HepG2 (cell line): ENCODE results near the gene SNX3. TPM values are rescaled to one million over a fixed set of nuclear protein-coding genes. Genes with fewer than 3 reads are reported as not detected.

Experiments used
- ATAC-seq: fragments of 200-7000 bp; cut with Tn5 transposase; 3 replicates; pipeline ENCODE4 v1.9.1; 2020; ENCODE audit warnings: mild to moderate bottlenecking, moderate library complexity
- BruUV-seq: library from RNA; stranded (reverse); fragments of 400-500 nt; replicated peaks from 2 replicates; lab custom pipeline; 2021; lab: Mats Ljungman, UMichigan
- CTCF ChIA-PET: fragments of 300-600 bp; formaldehyde crosslinking; extraction: SDS; loops from one replicate; lab custom pipeline; 2021; ENCODE audit warnings: low total read pairs, inconsistent platforms, low intra/inter-chr PET ratio; lab: Yijun Ruan, JAX
- POLR2A ChIA-PET: fragments of 350-600 bp; sonication (Branson Sonifier 250); formaldehyde crosslinking; loops from one replicate; lab custom pipeline; 2020; ENCODE audit warnings: antibody characterized with exemption, inconsistent platforms; lab: Yijun Ruan, JAX
- DNase-seq: peaks from one replicate; pipeline ENCODE4 v3.0.0-alpha.2; 2015; ENCODE audit warnings: low spot score
- FAIRE-seq: peaks from 3 replicates; lab custom pipeline; 2011; peaks lifted over from hg19 to GRCh38; lab: Jason Lieb, UNC
- H2AFZ ChIP-seq: one replicate; pipeline ENCODE4 v1.6.1; 2011; ENCODE audit warnings: low read length, inconsistent platforms
- H3K27ac ChIP-seq: fragments of 300-600 bp; 3 replicates; pipeline ENCODE4 v1.8.0; 2011; ENCODE audit warnings: mixed run types, mild to moderate bottlenecking, mixed read lengths, low read length, inconsistent platforms; ENCODE audit not compliant: insufficient read depth; ENCODE audit errors: extremely low read length
- H3K27me3 ChIP-seq, 2 experiments: fragments of 200-600 bp in 1 of 2; 2 replicates in 1 of 2; 3 replicates in 1 of 2; pipeline versions ENCODE4 v1.6.0 to v1.8.0; 2011; ENCODE audit warnings: low read length in 2 of 2, mild to moderate bottlenecking in 2 of 2, moderate library complexity in 2 of 2, inconsistent platforms in 1 of 2; ENCODE audit not compliant: insufficient read depth in 2 of 2, control insufficient read depth in 1 of 2
- H3K36me3 ChIP-seq, 2 experiments: fragments of 200-600 bp in 1 of 2; replicated peaks in 1 of 2; 2 replicates in 1 of 2; 3 replicates in 1 of 2; pipeline versions ENCODE4 v1.5.1 to v1.8.0; 2011; ENCODE audit warnings: low read length in 2 of 2, inconsistent platforms in 1 of 2; ENCODE audit not compliant: insufficient read depth in 2 of 2, control insufficient read depth in 1 of 2
- H3K4me1 ChIP-seq: 2 replicates; pipeline ENCODE4 v1.5.1; 2012; ENCODE audit warnings: low read length, inconsistent platforms; ENCODE audit not compliant: insufficient read depth
- H3K4me2 ChIP-seq: 2 replicates; pipeline ENCODE4 v1.6.0; 2011; ENCODE audit warnings: low read depth, low read length, inconsistent platforms
- H3K4me3 ChIP-seq, 3 experiments: fragments of 200-600 bp in 1 of 3; sonication (generic), shearing (Covaris generic) in 1 of 3; replicated peaks in 1 of 3; 2 replicates each; pipeline ENCODE4 v1.5.1; 2011 to 2016; ENCODE audit warnings: low read length in 3 of 3, inconsistent platforms in 2 of 3, low read depth in 2 of 3, mild to moderate bottlenecking in 2 of 3, control low read depth in 1 of 3, mixed read lengths in 1 of 3; ENCODE audit not compliant: insufficient read depth in 1 of 3
- H3K79me2 ChIP-seq: one replicate; pipeline ENCODE4 v1.6.1; 2011; ENCODE audit warnings: low read length, inconsistent platforms; ENCODE audit not compliant: insufficient read depth
- H3K9ac ChIP-seq: 2 replicates; pipeline ENCODE4 v1.6.0; 2011; ENCODE audit warnings: mild to moderate bottlenecking, low read depth, low read length, inconsistent platforms; ENCODE audit not compliant: insufficient read depth
- H3K9me3 ChIP-seq: 2 replicates; pipeline ENCODE4 v1.5.1; 2012; ENCODE audit warnings: mild to moderate bottlenecking, low read length
- H4K20me1 ChIP-seq: 2 replicates; pipeline ENCODE4 v1.6.0; 2011; ENCODE audit warnings: inconsistent platforms, mild to moderate bottlenecking, low read length, moderate library complexity; ENCODE audit not compliant: insufficient read depth
- AGO2 ChIP-seq: fragments of 200-400 bp; formaldehyde crosslinking; optimal IDR thresholded peaks from 2 replicates; pipeline ENCODE3; 2017; ENCODE audit warnings: mild to moderate bottlenecking, low read depth, low read length, moderate library complexity
- ATF3 ChIP-seq: sonication (generic); formaldehyde crosslinking; IDR thresholded peaks from 2 replicates; pipeline ENCODE4 v1.4.0; 2020; ENCODE audit warnings: missing genetic modification reagents
- E2F1 ChIP-seq: sonication (generic); formaldehyde crosslinking; IDR thresholded peaks from 2 replicates; pipeline ENCODE4 v1.5.0; 2020; ENCODE audit warnings: missing genetic modification reagents
- NR3C1 ChIP-seq: sonication (generic); formaldehyde crosslinking; IDR thresholded peaks from 2 replicates; pipeline ENCODE4 v1.4.0; 2020; ENCODE audit warnings: missing genetic modification reagents
- ZBTB20 ChIP-seq: sonication (generic); formaldehyde crosslinking; IDR thresholded peaks from 2 replicates; pipeline ENCODE4 v1.8.1; 2023; ENCODE audit warnings: missing genetic modification reagents, low read depth, mild to moderate bottlenecking, borderline replicate concordance
- ZBTB33 ChIP-seq: sonication (generic); formaldehyde crosslinking; IDR thresholded peaks from 2 replicates; pipeline ENCODE4 v1.4.0; 2020; ENCODE audit warnings: missing genetic modification reagents
- ZNF24 ChIP-seq: fragments of 450-650 bp; IDR thresholded peaks from 2 replicates; pipeline ENCODE4 v1.6.1; 2017; ENCODE audit warnings: antibody characterized with exemption, mild to moderate bottlenecking
- ZNF546 ChIP-seq: sonication (generic); formaldehyde crosslinking; conservative IDR thresholded peaks from 2 replicates; pipeline ENCODE4 v1.8.1; 2023; ENCODE audit warnings: mild to moderate bottlenecking, missing genetic modification reagents
- ZNF772 ChIP-seq: sonication (generic); formaldehyde crosslinking; IDR thresholded peaks from 2 replicates; pipeline ENCODE4 v1.5.0; 2020; ENCODE audit warnings: mild to moderate bottlenecking, missing genetic modification reagents
- ZNF83 ChIP-seq: sonication (generic); formaldehyde crosslinking; IDR thresholded peaks from 2 replicates; pipeline ENCODE4 v1.4.0; 2020; ENCODE audit warnings: missing genetic modification reagents, mild to moderate bottlenecking, borderline replicate concordance
- WGBS: methylation state at CpG from one replicate; pipeline ENCODE4 v1.1.6; 2017; ENCODE audit warnings: low lambda C conversion rate; 5-methylcytosine and 5-hydroxymethylcytosine counted together
- in situ Hi-C: cut with HindIII; loops from 2 replicates; pipeline ENCODE4 v1.10.0; 2017; ENCODE audit warnings: low pct_unique_long_range_greater_than_20kb; ENCODE audit not compliant: extremely low pct_ligation_motif_present
- intact Hi-C: fragments of 100-400 bp; cut with micrococcal nuclease; formaldehyde crosslinking; loops from one replicate; pipeline ENCODE4 v1.10.0; 2022; ENCODE audit not compliant: unreplicated experiment
- polyA plus RNA-seq, 8 experiments: library from polyadenylated mRNA; depleted of rRNA in 3 of 8; stranded (reverse) in 7 of 8; unstranded in 1 of 8; fragments of >200 nt; fragmentation: Illumina TruSeq in 4 of 8; extraction: Trizol in 4 of 8; gene quantifications; 2 replicates each; pipeline versions ENCODE4 v1.2.1 to v1.2.3, GENCODE V29; 2011 to 2016; ENCODE audit warnings: low read depth in 4 of 8, missing spikeins in 1 of 8, mixed read lengths in 1 of 8; ENCODE audit not compliant: insufficient read depth in 1 of 8
- total RNA-seq, 5 experiments: library from RNA; depleted of rRNA; stranded (reverse); fragments of >200 nt; fragmentation: Illumina TruSeq; extraction: Trizol; gene quantifications; 2 replicates each; pipeline ENCODE4 v1.2.3, GENCODE V29; 2016; ENCODE audit warnings: low read depth in 1 of 5

Gene SNX3
- total and polyA plus RNA-seq, 2 of the 13 experiments (the other 11 are each of a cell fraction or from before 2014, with no cell fraction given), result 84.9 to 226 TPM

- CTCF ChIA-PET, result no interaction called here
- no peak for FAIRE-seq
- Histone ChIP-seq H3K36me3 (no peaks in the 10 kb centered on the region), H3K4me2 (no peak overlapping the region), H3K4me1 (peaks cover 8% of the 10 kb centered on the region; the same call in 1 of the 2 replicates), H3K27me3 (peaks cover 10 to 74% of the 10 kb centered on the region in 2 experiments), H3K79me2 (no peaks in the 10 kb centered on the region), H3K9ac (no peak overlapping the region), H3K9me3 (no peaks in the 10 kb centered on the region), H3K27ac (no peak overlapping the region), H3K4me3 (no peak overlapping the region)
- ATAC-seq, result no peak
- no peak for DNase-seq
- POLR2A ChIA-PET, result no interaction called here
- WGBS, result 52% methylated on average over 11 of the region's 17 CpGs
- BruUV-seq, result no TSS peak
- TF ChIP-seq ZNF24 (no peak), ZNF546 (CRISPR knock-in tag) (no peak)
- TF ChIP-seq, all 625 proteins: peak for 0
- in situ Hi-C loops, result no loop called here
- intact Hi-C loops, result no loop called here
- no peak overlapping the region for H2AFZ ChIP-seq
- H4K20me1 ChIP-seq, result no peaks in the 10 kb centered on the region
Observed at GRCh38 chr6:108164543-108164814, 96.4 kb downstream of the SNX3 start.

GRCh38 chr6:108163644-108164542, 96.9 kb downstream of the SNX3 start:
- in situ Hi-C loops (no loop called here), intact Hi-C loops (no loop called here)
- Histone ChIP-seq H3K4me1 (peaks cover 2% of the 10 kb centered on the region; the same call in 1 of the 2 replicates), H3K4me2 (no peak overlapping the region), H3K9ac (no peak overlapping the region), H3K27me3 (peaks cover 10 to 75% of the 10 kb centered on the region in 2 experiments), H3K36me3 (no peaks in the 10 kb centered on the region), H4K20me1 (no peaks in the 10 kb centered on the region; the same call in 1 of the 2 replicates), H3K79me2 (no peaks in the 10 kb centered on the region), H3K4me3 (no peak overlapping the region), H3K27ac (no peak overlapping the region), H2AFZ (no peak overlapping the region), H3K9me3 (no peaks in the 10 kb centered on the region)
- ChIA-PET POLR2A (no interaction called here), CTCF (no interaction called here)
- TF ChIP-seq ZNF772 (CRISPR knock-in tag), result no peak
- TF ChIP-seq AGO2, result no peak
- no peak for TF ChIP-seq ZBTB20 (CRISPR knock-in tag)
- TF ChIP-seq E2F1 (CRISPR knock-in tag), result no peak
- TF ChIP-seq ATF3 (CRISPR knock-in tag), result no peak
- no peak for TF ChIP-seq ZBTB33 (CRISPR knock-in tag)
- TF ChIP-seq NR3C1 (CRISPR knock-in tag), result no peak
- no peak for TF ChIP-seq ZNF83
- no peak for FAIRE-seq
- ATAC-seq, result no peak
- BruUV-seq, result no TSS peak
- no peak for DNase-seq
- 64% methylated on average over 35 of the region's 41 CpGs for WGBS
